Measurements from ENCODE around the gene UQCRQ.

DNA sequence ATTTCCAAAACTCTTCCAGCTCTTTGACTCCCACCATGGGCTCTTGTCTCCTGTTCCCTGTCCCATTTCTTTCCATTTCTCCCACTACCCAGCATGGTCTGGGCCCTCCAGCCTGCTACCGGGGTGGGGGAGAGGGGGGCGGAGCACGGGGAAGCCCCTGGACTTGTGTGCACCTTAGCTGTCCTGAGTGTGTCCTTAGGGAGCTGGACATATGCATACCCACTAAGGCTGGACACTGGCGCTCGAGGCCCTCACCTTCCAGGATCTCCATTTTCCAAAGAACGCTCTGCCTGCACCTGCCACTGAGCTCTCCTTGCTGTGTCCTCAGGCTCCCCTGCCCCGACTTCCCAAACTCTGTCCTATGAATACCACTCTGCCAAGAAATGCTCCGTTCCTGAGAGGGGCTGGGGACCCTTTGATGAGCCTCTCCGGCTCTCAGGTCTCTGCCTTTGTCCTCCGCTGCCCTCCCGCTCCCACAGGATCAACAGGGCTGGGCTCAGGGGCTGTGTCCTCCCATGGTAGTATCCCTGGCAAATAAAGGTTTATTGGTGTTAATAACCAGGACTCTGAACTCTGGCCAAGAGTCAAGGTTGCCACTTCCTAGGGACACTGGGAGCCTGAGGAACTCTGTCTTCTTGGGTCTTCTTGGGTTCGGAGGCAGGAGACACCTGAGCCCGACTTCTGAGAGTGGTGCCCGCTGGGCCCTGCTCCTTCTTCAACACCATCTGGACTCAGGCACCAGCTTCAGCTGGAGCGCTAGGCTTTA lies 35.2 kb upstream of the UQCRQ start:
- TF ChIP-seq RXRA (CRISPR knock-in tag; IDR thresholded peaks at IDR 0.05) = no peak
- TF ChIP-seq, protein P1, sequence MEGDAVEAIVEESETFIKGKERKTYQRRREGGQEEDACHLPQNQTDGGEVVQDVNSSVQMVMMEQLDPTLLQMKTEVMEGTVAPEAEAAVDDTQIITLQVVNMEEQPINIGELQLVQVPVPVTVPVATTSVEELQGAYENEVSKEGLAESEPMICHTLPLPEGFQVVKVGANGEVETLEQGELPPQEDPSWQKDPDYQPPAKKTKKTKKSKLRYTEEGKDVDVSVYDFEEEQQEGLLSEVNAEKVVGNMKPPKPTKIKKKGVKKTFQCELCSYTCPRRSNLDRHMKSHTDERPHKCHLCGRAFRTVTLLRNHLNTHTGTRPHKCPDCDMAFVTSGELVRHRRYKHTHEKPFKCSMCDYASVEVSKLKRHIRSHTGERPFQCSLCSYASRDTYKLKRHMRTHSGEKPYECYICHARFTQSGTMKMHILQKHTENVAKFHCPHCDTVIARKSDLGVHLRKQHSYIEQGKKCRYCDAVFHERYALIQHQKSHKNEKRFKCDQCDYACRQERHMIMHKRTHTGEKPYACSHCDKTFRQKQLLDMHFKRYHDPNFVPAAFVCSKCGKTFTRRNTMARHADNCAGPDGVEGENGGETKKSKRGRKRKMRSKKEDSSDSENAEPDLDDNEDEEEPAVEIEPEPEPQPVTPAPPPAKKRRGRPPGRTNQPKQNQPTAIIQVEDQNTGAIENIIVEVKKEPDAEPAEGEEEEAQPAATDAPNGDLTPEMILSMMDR (CRISPR knock-in tag; IDR thresholded peaks at IDR 0.05) = no peak
- no peak; the same call in 1 of the 2 replicates for TF ChIP-seq POLR2AphosphoS5 (IDR thresholded peaks at IDR 0.05; ENCODE audit: low read depth, low read length)
- TF ChIP-seq, protein P2, sequence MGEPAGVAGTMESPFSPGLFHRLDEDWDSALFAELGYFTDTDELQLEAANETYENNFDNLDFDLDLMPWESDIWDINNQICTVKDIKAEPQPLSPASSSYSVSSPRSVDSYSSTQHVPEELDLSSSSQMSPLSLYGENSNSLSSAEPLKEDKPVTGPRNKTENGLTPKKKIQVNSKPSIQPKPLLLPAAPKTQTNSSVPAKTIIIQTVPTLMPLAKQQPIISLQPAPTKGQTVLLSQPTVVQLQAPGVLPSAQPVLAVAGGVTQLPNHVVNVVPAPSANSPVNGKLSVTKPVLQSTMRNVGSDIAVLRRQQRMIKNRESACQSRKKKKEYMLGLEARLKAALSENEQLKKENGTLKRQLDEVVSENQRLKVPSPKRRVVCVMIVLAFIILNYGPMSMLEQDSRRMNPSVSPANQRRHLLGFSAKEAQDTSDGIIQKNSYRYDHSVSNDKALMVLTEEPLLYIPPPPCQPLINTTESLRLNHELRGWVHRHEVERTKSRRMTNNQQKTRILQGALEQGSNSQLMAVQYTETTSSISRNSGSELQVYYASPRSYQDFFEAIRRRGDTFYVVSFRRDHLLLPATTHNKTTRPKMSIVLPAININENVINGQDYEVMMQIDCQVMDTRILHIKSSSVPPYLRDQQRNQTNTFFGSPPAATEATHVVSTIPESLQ (CRISPR knock-in tag; conservative IDR thresholded peaks at IDR 0.05) = no peak
- no peak for TF ChIP-seq ZNF235 (CRISPR knock-in tag; IDR thresholded peaks at IDR 0.05; ENCODE audit: borderline replicate concordance)
- no peak for TF ChIP-seq RAD21 (CRISPR knock-in tag; IDR thresholded peaks at IDR 0.05)
- TF ChIP-seq, protein P3, sequence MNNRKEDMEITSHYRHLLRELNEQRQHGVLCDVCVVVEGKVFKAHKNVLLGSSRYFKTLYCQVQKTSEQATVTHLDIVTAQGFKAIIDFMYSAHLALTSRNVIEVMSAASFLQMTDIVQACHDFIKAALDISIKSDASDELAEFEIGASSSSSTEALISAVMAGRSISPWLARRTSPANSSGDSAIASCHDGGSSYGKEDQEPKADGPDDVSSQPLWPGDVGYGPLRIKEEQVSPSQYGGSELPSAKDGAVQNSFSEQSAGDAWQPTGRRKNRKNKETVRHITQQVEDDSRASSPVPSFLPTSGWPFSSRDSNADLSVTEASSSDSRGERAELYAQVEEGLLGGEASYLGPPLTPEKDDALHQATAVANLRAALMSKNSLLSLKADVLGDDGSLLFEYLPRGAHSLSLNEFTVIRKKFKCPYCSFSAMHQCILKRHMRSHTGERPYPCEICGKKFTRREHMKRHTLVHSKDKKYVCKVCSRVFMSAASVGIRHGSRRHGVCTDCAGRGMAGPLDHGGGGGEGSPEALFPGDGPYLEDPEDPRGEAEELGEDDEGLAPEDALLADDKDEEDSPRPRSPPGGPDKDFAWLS (CRISPR knock-in tag; IDR thresholded peaks at IDR 0.05; ENCODE audit: borderline replicate concordance) = no peak
- TF ChIP-seq, protein P4, sequence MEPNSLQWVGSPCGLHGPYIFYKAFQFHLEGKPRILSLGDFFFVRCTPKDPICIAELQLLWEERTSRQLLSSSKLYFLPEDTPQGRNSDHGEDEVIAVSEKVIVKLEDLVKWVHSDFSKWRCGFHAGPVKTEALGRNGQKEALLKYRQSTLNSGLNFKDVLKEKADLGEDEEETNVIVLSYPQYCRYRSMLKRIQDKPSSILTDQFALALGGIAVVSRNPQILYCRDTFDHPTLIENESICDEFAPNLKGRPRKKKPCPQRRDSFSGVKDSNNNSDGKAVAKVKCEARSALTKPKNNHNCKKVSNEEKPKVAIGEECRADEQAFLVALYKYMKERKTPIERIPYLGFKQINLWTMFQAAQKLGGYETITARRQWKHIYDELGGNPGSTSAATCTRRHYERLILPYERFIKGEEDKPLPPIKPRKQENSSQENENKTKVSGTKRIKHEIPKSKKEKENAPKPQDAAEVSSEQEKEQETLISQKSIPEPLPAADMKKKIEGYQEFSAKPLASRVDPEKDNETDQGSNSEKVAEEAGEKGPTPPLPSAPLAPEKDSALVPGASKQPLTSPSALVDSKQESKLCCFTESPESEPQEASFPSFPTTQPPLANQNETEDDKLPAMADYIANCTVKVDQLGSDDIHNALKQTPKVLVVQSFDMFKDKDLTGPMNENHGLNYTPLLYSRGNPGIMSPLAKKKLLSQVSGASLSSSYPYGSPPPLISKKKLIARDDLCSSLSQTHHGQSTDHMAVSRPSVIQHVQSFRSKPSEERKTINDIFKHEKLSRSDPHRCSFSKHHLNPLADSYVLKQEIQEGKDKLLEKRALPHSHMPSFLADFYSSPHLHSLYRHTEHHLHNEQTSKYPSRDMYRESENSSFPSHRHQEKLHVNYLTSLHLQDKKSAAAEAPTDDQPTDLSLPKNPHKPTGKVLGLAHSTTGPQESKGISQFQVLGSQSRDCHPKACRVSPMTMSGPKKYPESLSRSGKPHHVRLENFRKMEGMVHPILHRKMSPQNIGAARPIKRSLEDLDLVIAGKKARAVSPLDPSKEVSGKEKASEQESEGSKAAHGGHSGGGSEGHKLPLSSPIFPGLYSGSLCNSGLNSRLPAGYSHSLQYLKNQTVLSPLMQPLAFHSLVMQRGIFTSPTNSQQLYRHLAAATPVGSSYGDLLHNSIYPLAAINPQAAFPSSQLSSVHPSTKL (CRISPR knock-in tag; IDR thresholded peaks at IDR 0.05) = no peak
